ENCODE measurements around the gene NAT16.

The NAT16 gene

GRCh38 chr7:101156866-101157589, 23.1 kb downstream of the NAT16 start:
- no peaks in the 10 kb centered on the region for H3K9me3 ChIP-seq (ENCODE audit: control insufficient read depth, low read length)
- H3K27me3 ChIP-seq (ENCODE audit: control insufficient read depth, insufficient read depth, low read length) = no peaks in the 10 kb centered on the region
- H2AFZ ChIP-seq = no peak overlapping the region

GRCh38 chr7:101156277-101156676, 23.8 kb downstream of the NAT16 start:
- no peaks in the 10 kb centered on the region for H3K79me2 ChIP-seq
- no peak for TF ChIP-seq CTCF (IDR thresholded peaks at IDR 0.05)

More at GRCh38 chr7:101156866-101157589, 23.1 kb downstream of the NAT16 start:
- TF ChIP-seq CTCF (IDR thresholded peaks at IDR 0.05) = no peak
- Histone ChIP-seq H3K27ac (no peak overlapping the region), H3K9ac (no peak overlapping the region), H3K4me2 (ENCODE audit: low read length) (no peak overlapping the region), H3K36me3 (ENCODE audit: control insufficient read depth, insufficient read depth, low read length) (no peaks in the 10 kb centered on the region), H3K4me1 (peaks cover 9% of the 10 kb centered on the region), H3K4me3 (ENCODE audit: low read depth, low read length) (no peak overlapping the region), H3K79me2 (no peaks in the 10 kb centered on the region)

GRCh38 chr7:101155303-101155702, 24.8 kb downstream of the NAT16 start:
- Histone ChIP-seq H3K9ac (peak overlapping the region; percentile 6), H3K27ac (no peak overlapping the region), H3K36me3 (ENCODE audit: control insufficient read depth, insufficient read depth, low read length) (no peaks in the 10 kb centered on the region)

More at GRCh38 chr7:101156277-101156676, 23.8 kb downstream of the NAT16 start:
- H3K4me1 ChIP-seq = peaks cover 9% of the 10 kb centered on the region
- H3K4me3 ChIP-seq (ENCODE audit: low read depth, low read length) = no peak overlapping the region
- no peak overlapping the region for H3K9ac ChIP-seq
- H3K27ac ChIP-seq = no peak overlapping the region
- no peak overlapping the region for H2AFZ ChIP-seq
- H3K4me2 ChIP-seq (ENCODE audit: low read length) = no peak overlapping the region
- no peaks in the 10 kb centered on the region for H3K27me3 ChIP-seq (ENCODE audit: control insufficient read depth, insufficient read depth, low read length)
- H3K36me3 ChIP-seq (ENCODE audit: control insufficient read depth, insufficient read depth, low read length) = no peaks in the 10 kb centered on the region
- no peaks in the 10 kb centered on the region for H3K9me3 ChIP-seq (ENCODE audit: control insufficient read depth, low read length)

GRCh38 chr7:101154693-101155102, 25.4 kb downstream of the NAT16 start:
- Histone ChIP-seq H3K9ac (peak overlapping the region; percentile 76), H3K27me3 (ENCODE audit: control insufficient read depth, insufficient read depth, low read length) (no peaks in the 10 kb centered on the region), H3K4me2 (ENCODE audit: low read length) (peak overlapping the region; percentile 89), H2AFZ (peak overlapping the region; percentile 84), H3K9me3 (ENCODE audit: control insufficient read depth, low read length) (no peaks in the 10 kb centered on the region), H3K4me1 (peaks cover 9% of the 10 kb centered on the region), H3K79me2 (no peaks in the 10 kb centered on the region), H3K4me3 (ENCODE audit: low read depth, low read length) (peak overlapping the region; percentile 67), H3K36me3 (ENCODE audit: control insufficient read depth, insufficient read depth, low read length) (no peaks in the 10 kb centered on the region), H3K27ac (no peak overlapping the region)
- no peak for TF ChIP-seq CTCF (IDR thresholded peaks at IDR 0.05)

More at GRCh38 chr7:101155303-101155702, 24.8 kb downstream of the NAT16 start:
- no peaks in the 10 kb centered on the region for H3K79me2 ChIP-seq
- no peak overlapping the region for H2AFZ ChIP-seq
- H3K4me1 ChIP-seq = peaks cover 9% of the 10 kb centered on the region
- H3K9me3 ChIP-seq (ENCODE audit: control insufficient read depth, low read length) = no peaks in the 10 kb centered on the region
- peak overlapping the region; percentile 67 for H3K4me3 ChIP-seq (ENCODE audit: low read depth, low read length)
- H3K4me2 ChIP-seq (ENCODE audit: low read length) = peak overlapping the region; percentile 89
- TF ChIP-seq CTCF (IDR thresholded peaks at IDR 0.05) = no peak
- H3K27me3 ChIP-seq (ENCODE audit: control insufficient read depth, insufficient read depth, low read length) = no peaks in the 10 kb centered on the region

Data from parathyroid adenoma (tissue), 2 donors.